ENCODE results near the gene ATP2B2.

Gene ATP2B2

DNA sequence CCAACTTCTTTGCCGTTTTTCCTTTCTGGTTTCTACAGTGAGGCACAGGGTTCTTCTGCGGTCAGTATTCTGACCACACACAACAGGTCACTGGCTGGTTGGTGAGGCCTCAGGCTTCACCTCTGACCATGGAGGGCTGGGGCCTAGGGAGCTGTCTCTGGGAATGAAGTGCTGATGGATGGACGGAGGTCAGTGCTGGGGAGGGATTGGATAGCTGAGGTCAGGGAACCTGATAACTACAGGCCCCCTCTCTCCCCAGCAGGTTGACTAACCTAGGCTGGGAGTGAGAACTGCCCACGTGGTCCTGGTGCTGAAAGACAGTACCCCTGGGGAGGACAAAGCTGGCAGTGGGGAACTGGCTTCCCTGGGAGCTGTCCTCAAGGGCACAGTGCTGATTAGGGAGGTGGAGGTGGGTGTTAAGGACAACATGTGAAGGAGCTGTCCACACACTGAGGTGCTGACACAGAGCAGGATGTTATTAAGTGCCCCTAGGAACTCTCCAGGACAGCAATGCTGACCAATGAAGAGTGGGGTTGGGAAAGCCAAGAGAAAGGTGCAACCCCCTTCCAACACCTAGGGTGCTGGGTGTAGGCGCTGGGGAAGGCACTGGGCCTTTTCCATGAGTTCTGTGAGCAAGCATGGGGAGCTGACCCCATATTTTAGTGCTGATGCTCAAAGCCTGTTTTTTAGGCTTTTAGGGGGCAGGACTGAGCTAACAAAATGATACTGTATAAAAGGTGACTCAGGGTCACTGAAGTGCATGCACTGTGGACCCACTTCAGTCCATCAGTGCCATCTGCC lies 45.2 kb downstream of the ATP2B2 start (continued):
- TF ChIP-seq ZNF626 (tag by site-specific recombination; IDR thresholded peaks at IDR 0.05): no peak
- no peak for TF ChIP-seq ZNF707 (tag by site-specific recombination; IDR thresholded peaks at IDR 0.05)
- TF ChIP-seq ZNF629 (tag by site-specific recombination; IDR thresholded peaks at IDR 0.05): no peak
- TF ChIP-seq, protein P1, sequence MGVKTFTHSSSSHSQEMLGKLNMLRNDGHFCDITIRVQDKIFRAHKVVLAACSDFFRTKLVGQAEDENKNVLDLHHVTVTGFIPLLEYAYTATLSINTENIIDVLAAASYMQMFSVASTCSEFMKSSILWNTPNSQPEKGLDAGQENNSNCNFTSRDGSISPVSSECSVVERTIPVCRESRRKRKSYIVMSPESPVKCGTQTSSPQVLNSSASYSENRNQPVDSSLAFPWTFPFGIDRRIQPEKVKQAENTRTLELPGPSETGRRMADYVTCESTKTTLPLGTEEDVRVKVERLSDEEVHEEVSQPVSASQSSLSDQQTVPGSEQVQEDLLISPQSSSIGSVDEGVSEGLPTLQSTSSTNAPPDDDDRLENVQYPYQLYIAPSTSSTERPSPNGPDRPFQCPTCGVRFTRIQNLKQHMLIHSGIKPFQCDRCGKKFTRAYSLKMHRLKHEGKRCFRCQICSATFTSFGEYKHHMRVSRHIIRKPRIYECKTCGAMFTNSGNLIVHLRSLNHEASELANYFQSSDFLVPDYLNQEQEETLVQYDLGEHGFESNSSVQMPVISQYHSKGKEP (tag by site-specific recombination; IDR thresholded peaks at IDR 0.05): no peak
- no peak for TF ChIP-seq ZNF391 (tag by site-specific recombination; IDR thresholded peaks at IDR 0.05; ENCODE audit: borderline replicate concordance, low read depth)
- no peak for TF ChIP-seq ZNF624 (tag by site-specific recombination; IDR thresholded peaks at IDR 0.05)
- TF ChIP-seq ZNF155 (tag by site-specific recombination; IDR thresholded peaks at IDR 0.05): no peak
- TF ChIP-seq ZNF202 (tag by site-specific recombination; IDR thresholded peaks at IDR 0.05; ENCODE audit: borderline replicate concordance): no peak
- no peak for TF ChIP-seq ZNF169 (tag by site-specific recombination; IDR thresholded peaks at IDR 0.05)
- TF ChIP-seq, protein P2, sequence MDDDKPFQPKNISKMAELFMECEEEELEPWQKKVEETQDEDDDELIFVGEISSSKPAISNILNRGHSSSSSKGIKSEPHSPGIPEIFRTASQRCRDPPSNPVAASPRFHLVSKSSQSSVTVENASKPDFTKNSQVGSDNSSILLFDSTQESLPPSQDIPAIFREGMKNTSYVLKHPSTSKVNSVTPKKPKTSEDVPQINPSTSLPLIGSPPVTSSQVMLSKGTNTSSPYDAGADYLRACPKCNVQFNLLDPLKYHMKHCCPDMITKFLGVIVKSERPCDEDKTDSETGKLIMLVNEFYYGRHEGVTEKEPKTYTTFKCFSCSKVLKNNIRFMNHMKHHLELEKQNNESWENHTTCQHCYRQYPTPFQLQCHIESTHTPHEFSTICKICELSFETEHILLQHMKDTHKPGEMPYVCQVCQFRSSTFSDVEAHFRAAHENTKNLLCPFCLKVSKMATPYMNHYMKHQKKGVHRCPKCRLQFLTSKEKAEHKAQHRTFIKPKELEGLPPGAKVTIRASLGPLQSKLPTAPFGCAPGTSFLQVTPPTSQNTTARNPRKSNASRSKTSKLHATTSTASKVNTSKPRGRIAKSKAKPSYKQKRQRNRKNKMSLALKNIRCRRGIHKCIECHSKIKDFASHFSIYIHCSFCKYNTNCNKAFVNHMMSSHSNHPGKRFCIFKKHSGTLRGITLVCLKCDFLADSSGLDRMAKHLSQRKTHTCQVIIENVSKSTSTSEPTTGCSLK (tag by site-specific recombination; IDR thresholded peaks at IDR 0.05): no peak
- TF ChIP-seq, protein P3, sequence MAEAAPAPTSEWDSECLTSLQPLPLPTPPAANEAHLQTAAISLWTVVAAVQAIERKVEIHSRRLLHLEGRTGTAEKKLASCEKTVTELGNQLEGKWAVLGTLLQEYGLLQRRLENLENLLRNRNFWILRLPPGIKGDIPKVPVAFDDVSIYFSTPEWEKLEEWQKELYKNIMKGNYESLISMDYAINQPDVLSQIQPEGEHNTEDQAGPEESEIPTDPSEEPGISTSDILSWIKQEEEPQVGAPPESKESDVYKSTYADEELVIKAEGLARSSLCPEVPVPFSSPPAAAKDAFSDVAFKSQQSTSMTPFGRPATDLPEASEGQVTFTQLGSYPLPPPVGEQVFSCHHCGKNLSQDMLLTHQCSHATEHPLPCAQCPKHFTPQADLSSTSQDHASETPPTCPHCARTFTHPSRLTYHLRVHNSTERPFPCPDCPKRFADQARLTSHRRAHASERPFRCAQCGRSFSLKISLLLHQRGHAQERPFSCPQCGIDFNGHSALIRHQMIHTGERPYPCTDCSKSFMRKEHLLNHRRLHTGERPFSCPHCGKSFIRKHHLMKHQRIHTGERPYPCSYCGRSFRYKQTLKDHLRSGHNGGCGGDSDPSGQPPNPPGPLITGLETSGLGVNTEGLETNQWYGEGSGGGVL (tag by site-specific recombination; IDR thresholded peaks at IDR 0.05): no peak
- 0 out of 2 replicates have a peak, but pooled peaks have one; percentile 22 for TF ChIP-seq IKZF3 (tag by site-specific recombination; IDR thresholded peaks at IDR 0.05)
- TF ChIP-seq ZNF600 (tag by site-specific recombination; IDR thresholded peaks at IDR 0.05): peak; percentile 84
- no peak for TF ChIP-seq ZNF292 (tag by site-specific recombination; IDR thresholded peaks at IDR 0.05; ENCODE audit: borderline replicate concordance, low read depth)
- TF ChIP-seq ZNF48 (tag by site-specific recombination; IDR thresholded peaks at IDR 0.05): no peak
- TF ChIP-seq ZNF121 (tag by site-specific recombination; IDR thresholded peaks at IDR 0.05): no peak
- no peak for TF ChIP-seq ZNF658 (tag by site-specific recombination; IDR thresholded peaks at IDR 0.05)
- TF ChIP-seq SCRT2 (tag by site-specific recombination; IDR thresholded peaks at IDR 0.05): no peak
- TF ChIP-seq YY2 (tag by site-specific recombination; IDR thresholded peaks at IDR 0.05): no peak
- TF ChIP-seq ZNF223 (tag by site-specific recombination; IDR thresholded peaks at IDR 0.05): no peak
- no peak; the same call in 1 of the 2 replicates for TF ChIP-seq ZXDB (tag by site-specific recombination; IDR thresholded peaks at IDR 0.05)
- TF ChIP-seq ZNF423 (tag by site-specific recombination; IDR thresholded peaks at IDR 0.05): peak; percentile 60
- TF ChIP-seq, protein P4, sequence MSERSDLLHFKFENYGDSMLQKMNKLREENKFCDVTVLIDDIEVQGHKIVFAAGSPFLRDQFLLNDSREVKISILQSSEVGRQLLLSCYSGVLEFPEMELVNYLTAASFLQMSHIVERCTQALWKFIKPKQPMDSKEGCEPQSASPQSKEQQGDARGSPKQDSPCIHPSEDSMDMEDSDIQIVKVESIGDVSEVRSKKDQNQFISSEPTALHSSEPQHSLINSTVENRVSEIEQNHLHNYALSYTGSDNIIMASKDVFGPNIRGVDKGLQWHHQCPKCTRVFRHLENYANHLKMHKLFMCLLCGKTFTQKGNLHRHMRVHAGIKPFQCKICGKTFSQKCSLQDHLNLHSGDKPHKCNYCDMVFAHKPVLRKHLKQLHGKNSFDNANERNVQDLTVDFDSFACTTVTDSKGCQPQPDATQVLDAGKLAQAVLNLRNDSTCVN (tag by site-specific recombination; optimal IDR thresholded peaks at IDR 0.05): no peak
- peak; percentile 74 for TF ChIP-seq WT1 (tag by site-specific recombination; IDR thresholded peaks at IDR 0.05)
- no peak for TF ChIP-seq ZNF521 (tag by site-specific recombination; IDR thresholded peaks at IDR 0.05)
- TF ChIP-seq, protein P5, sequence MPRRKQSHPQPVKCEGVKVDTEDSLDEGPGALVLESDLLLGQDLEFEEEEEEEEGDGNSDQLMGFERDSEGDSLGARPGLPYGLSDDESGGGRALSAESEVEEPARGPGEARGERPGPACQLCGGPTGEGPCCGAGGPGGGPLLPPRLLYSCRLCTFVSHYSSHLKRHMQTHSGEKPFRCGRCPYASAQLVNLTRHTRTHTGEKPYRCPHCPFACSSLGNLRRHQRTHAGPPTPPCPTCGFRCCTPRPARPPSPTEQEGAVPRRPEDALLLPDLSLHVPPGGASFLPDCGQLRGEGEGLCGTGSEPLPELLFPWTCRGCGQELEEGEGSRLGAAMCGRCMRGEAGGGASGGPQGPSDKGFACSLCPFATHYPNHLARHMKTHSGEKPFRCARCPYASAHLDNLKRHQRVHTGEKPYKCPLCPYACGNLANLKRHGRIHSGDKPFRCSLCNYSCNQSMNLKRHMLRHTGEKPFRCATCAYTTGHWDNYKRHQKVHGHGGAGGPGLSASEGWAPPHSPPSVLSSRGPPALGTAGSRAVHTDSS (tag by site-specific recombination; IDR thresholded peaks at IDR 0.05): no peak
